Keratinocyte (primary cell): ENCODE data around the gene GAB2. TPM values are rescaled to one million over a fixed set of nuclear protein-coding genes. Genes with fewer than 3 reads are reported as not detected.

Experiments used
- DNase-seq: peaks from one replicate; pipeline ENCODE4 v3.0.0-alpha.2; 2011; ENCODE audit warnings: low read depth, missing footprints, low spot score
- FAIRE-seq: peaks from 2 replicates; lab custom pipeline; 2011; peaks lifted over from hg19 to GRCh38; lab: Jason Lieb, UNC
- H2AFZ ChIP-seq: 2 replicates; pipeline ENCODE4 v1.6.0; 2012; ENCODE audit warnings: low read length, control low read depth, inconsistent platforms; ENCODE audit not compliant: control insufficient read depth
- H3K27ac ChIP-seq: 2 replicates; pipeline ENCODE4 v1.5.1; 2011; ENCODE audit warnings: low read length; ENCODE audit not compliant: control insufficient read depth, insufficient read depth
- H3K27me3 ChIP-seq: 3 replicates; pipeline ENCODE4 v1.6.0; 2011; ENCODE audit warnings: low read length; ENCODE audit not compliant: control insufficient read depth, insufficient read depth; ENCODE audit errors: extremely low read depth
- H3K36me3 ChIP-seq, 2 experiments: 2 replicates in 1 of 2; 3 replicates in 1 of 2; pipeline ENCODE4 v1.5.1; 2011; ENCODE audit warnings: low read length in 2 of 2, mild to moderate bottlenecking in 1 of 2; ENCODE audit not compliant: control insufficient read depth in 2 of 2, insufficient read depth in 2 of 2; ENCODE audit errors: extremely low read depth in 1 of 2
- H3K4me1 ChIP-seq: 3 replicates; pipeline ENCODE4 v1.5.1; 2011; ENCODE audit warnings: low read length; ENCODE audit not compliant: control insufficient read depth, insufficient read depth; ENCODE audit errors: extremely low read depth
- H3K4me2 ChIP-seq: 3 replicates; pipeline ENCODE4 v1.6.0; 2011; ENCODE audit warnings: low read depth, low read length; ENCODE audit not compliant: control insufficient read depth, insufficient read depth; ENCODE audit errors: extremely low read depth
- H3K4me3 ChIP-seq, 3 experiments: fragments of 200-600 bp in 1 of 3; sonication (generic) in 1 of 3; 2 replicates in 2 of 3; 3 replicates in 1 of 3; pipeline ENCODE4 v1.5.1; 2011 to 2016; ENCODE audit warnings: low read length in 3 of 3, mild to moderate bottlenecking in 3 of 3, control low read depth in 2 of 3, inconsistent platforms in 1 of 3, low read depth in 1 of 3, mixed read lengths in 1 of 3, mixed run types in 1 of 3, moderate library complexity in 1 of 3; ENCODE audit not compliant: control insufficient read depth in 2 of 3, insufficient read depth in 2 of 3; ENCODE audit errors: extremely low read depth in 1 of 3
- H3K79me2 ChIP-seq: 2 replicates; pipeline ENCODE4 v1.6.0; 2012; ENCODE audit warnings: low read length; ENCODE audit not compliant: control insufficient read depth, insufficient read depth
- H3K9ac ChIP-seq: 3 replicates; pipeline ENCODE4 v1.6.0; 2011; ENCODE audit warnings: low read length; ENCODE audit not compliant: control insufficient read depth, insufficient read depth; ENCODE audit errors: extremely low read depth
- H3K9me1 ChIP-seq: 3 replicates; pipeline ENCODE4 v1.6.0; 2011; ENCODE audit warnings: low read length; ENCODE audit not compliant: control insufficient read depth, insufficient read depth; ENCODE audit errors: extremely low read depth
- H3K9me3 ChIP-seq: 2 replicates; pipeline ENCODE4 v1.5.1; 2012; ENCODE audit warnings: low read depth, low read length; ENCODE audit not compliant: control insufficient read depth
- H4K20me1 ChIP-seq: 3 replicates; pipeline ENCODE4 v1.6.0; 2011; ENCODE audit warnings: low read length; ENCODE audit not compliant: control insufficient read depth, insufficient read depth; ENCODE audit errors: extremely low read depth
- CTCF ChIP-seq, 3 experiments: IDR thresholded peaks in 1 of 3; conservative IDR thresholded peaks in 1 of 3; optimal IDR thresholded peaks in 1 of 3; 2 replicates in 2 of 3; 3 replicates in 1 of 3; pipeline versions ENCODE3 to v1.5.1; 2011; ENCODE audit warnings: low read length in 3 of 3, mild to moderate bottlenecking in 3 of 3, moderate library complexity in 2 of 3, control low read depth in 1 of 3, inconsistent platforms in 1 of 3; ENCODE audit not compliant: insufficient read depth in 2 of 3; ENCODE audit errors: extremely low read depth in 1 of 3
- EZH2 ChIP-seq: IDR thresholded peaks from one replicate; pipeline ENCODE4 v1.6.1; 2012; ENCODE audit warnings: inconsistent platforms, mild to moderate bottlenecking, low read length, moderate library complexity
- dilution Hi-C: fragments of 300-500 bp; cut with MboI; formaldehyde crosslinking; loops from one replicate; pipeline ENCODE4 v1.7.0; 2020; ENCODE audit warnings: low sequenced_read_pairs; ENCODE audit not compliant: extremely low pct_ligation_motif_present
- polyA plus RNA-seq, 5 experiments: library from polyadenylated mRNA; depleted of rRNA in 3 of 5; stranded (reverse) in 3 of 5; stranded (forward) in 1 of 5; unstranded in 1 of 5; fragments of >200 nt; gene quantifications; 1 replicate in 1 of 5; 2 replicates in 3 of 5; 3 replicates in 1 of 5; pipeline versions ENCODE4 v1.2.1 to v1.2.3, GENCODE V29; 2011 to 2012; ENCODE audit warnings: missing spikeins in 2 of 5, low read depth in 1 of 5, low replicate concordance in 1 of 5

The GAB2 gene
- polyA plus RNA-seq, 1 donor (not counting 4 experiments of a cell fraction or from before 2014, with no cell fraction given) = 0.68 TPM

- Histone ChIP-seq H3K4me3 (no peak overlapping the region), H3K36me3 (peaks cover 0 to 11% of the 10 kb centered on the region in 2 experiments), H3K9me3 (no peaks in the 10 kb centered on the region), H3K9me1 (no peaks in the 10 kb centered on the region), H3K4me1 (peaks cover 4% of the 10 kb centered on the region), H3K9ac (no peak overlapping the region), H3K27ac (no peak overlapping the region), H4K20me1 (no peaks in the 10 kb centered on the region), H3K27me3 (no peaks in the 10 kb centered on the region), H3K4me2 (no peak overlapping the region), H3K79me2 (no peaks in the 10 kb centered on the region), H2AFZ (no peak overlapping the region)
- no peak for TF ChIP-seq EZH2
- no peak for TF ChIP-seq CTCF (optimal IDR thresholded peaks at IDR 0.05 in 1 of 3, IDR thresholded peaks at IDR 0.05 in 1 of 3, conservative IDR thresholded peaks at IDR 0.05 in 1 of 3; ENCODE audit: extremely low read depth in 1 of 3, insufficient read depth in 2 of 3, low read length in 3 of 3)
- DNase-seq (no peak), FAIRE-seq (no peak)
- dilution Hi-C loops = no loop called here
Observed at GRCh38 chr11:78219493-78220217, 198.0 kb downstream of the GAB2 start.

DNA sequence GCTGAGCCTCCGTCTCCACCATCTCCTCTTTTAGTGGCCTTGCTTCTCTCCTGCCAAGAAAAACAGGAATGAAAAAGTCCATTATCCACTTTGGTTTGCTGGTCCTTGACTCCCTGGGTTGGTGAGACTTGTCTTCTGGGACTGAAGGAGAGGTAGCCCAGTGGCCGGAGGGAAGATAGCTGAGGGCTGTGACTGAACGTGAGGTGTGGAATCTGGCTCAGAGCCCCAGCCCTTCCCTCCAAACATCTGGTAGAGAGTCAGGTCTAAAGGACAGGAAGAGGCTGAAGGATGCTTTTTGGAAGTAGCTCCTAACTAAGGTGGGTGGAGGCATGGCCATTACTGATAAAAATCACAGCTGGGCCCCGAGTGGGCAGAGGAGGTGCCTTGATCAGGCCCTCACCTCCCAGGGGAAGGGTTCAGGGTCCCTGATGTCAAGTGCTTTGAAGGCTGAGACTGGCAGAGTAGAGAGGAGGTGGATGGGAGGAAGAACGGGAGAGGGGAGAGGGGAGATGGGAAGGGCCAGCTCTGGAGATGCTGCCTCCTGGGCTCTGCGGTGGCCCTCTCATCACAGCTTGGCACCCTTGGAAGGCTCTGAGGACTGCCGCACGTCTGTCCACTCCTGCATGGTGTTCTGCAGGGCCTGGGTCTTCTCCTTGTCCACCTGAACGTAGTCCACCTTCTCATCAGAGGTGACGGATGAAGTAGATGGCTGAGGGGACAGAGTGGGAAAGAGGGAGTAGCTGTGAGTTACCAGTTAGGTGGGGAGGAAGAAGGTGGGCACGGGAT lies 198.7 kb downstream of the GAB2 start:
- dilution Hi-C loops = no loop called here
- TF ChIP-seq EZH2 (no peak), CTCF (optimal IDR thresholded peaks at IDR 0.05 in 1 of 3, IDR thresholded peaks at IDR 0.05 in 1 of 3, conservative IDR thresholded peaks at IDR 0.05 in 1 of 3; ENCODE audit: extremely low read depth in 1 of 3, insufficient read depth in 2 of 3, low read length in 3 of 3) (no peak)
- H3K27ac ChIP-seq = no peak overlapping the region
- no peaks in the 10 kb centered on the region for H4K20me1 ChIP-seq
- DNase-seq = no peak
- no peaks in the 10 kb centered on the region for H3K27me3 ChIP-seq
- no peak overlapping the region for H2AFZ ChIP-seq
- H3K9me3 ChIP-seq = no peaks in the 10 kb centered on the region
- no peak overlapping the region for H3K4me2 ChIP-seq
- H3K4me3 ChIP-seq = no peak overlapping the region
- H3K4me1 ChIP-seq = peaks cover 4% of the 10 kb centered on the region
- no peak for FAIRE-seq
- H3K79me2 ChIP-seq = no peaks in the 10 kb centered on the region
- peaks cover 0 to 14% of the 10 kb centered on the region in 2 experiments for H3K36me3 ChIP-seq
- no peak overlapping the region for H3K9ac ChIP-seq
- H3K9me1 ChIP-seq = no peaks in the 10 kb centered on the region
